Endothelial cell (in vitro differentiated cells): ENCODE measurements around the gene MUC6. TPM values are rescaled to one million over a fixed set of nuclear protein-coding genes. Genes with fewer than 3 reads are reported as not detected.

Experiments
- DNase-seq: peaks from one replicate; pipeline ENCODE4 v3.0.0; 2021; ENCODE audit warnings: low spot score
- H3K27ac Mint-ChIP-seq: one replicate; pipeline ENCODE4 v1.8.0; 2021; ENCODE audit warnings: mixed read lengths, inconsistent platforms; ENCODE audit not compliant: unreplicated experiment
- H3K27me3 Mint-ChIP-seq: one replicate; pipeline ENCODE4 v1.8.0; 2021; ENCODE audit warnings: mild to moderate bottlenecking, moderate library complexity, mixed read lengths, inconsistent platforms; ENCODE audit not compliant: unreplicated experiment
- H3K36me3 Mint-ChIP-seq: one replicate; pipeline ENCODE4 v1.8.0; 2021; ENCODE audit warnings: mild to moderate bottlenecking, low read depth, mixed read lengths, inconsistent platforms; ENCODE audit not compliant: unreplicated experiment
- H3K4me1 Mint-ChIP-seq: one replicate; pipeline ENCODE4 v1.8.0; 2021; ENCODE audit warnings: mild to moderate bottlenecking, mixed read lengths, inconsistent platforms; ENCODE audit not compliant: unreplicated experiment
- H3K4me3 Mint-ChIP-seq: one replicate; pipeline ENCODE4 v1.8.0; 2021; ENCODE audit warnings: mild to moderate bottlenecking, mixed read lengths, inconsistent platforms; ENCODE audit not compliant: unreplicated experiment
- H3K9me3 Mint-ChIP-seq: one replicate; pipeline ENCODE4 v1.8.0; 2021; ENCODE audit warnings: mixed read lengths, inconsistent platforms; ENCODE audit not compliant: unreplicated experiment
- total RNA-seq: library from RNA; stranded (reverse); fragmentation: NEBNext Ultra II Directional; extraction: Animal tissue kit (Norgen Biotek cat#: 25700); gene quantifications from one replicate; pipeline ENCODE4 v1.2.1, GENCODE V29; 2021; ENCODE audit not compliant: unreplicated experiment
- TF ChIP-seq, protein P1 (sequence below): fragments of 200-600 bp; sonication (generic); IDR thresholded peaks from one replicate; pipeline ENCODE4 v1.5.0; 2021; ENCODE audit warnings: antibody characterized with exemption; ENCODE audit not compliant: unreplicated experiment

Gene MUC6
- total RNA-seq, 1 donor from 2014 or later: not detected

DNA sequence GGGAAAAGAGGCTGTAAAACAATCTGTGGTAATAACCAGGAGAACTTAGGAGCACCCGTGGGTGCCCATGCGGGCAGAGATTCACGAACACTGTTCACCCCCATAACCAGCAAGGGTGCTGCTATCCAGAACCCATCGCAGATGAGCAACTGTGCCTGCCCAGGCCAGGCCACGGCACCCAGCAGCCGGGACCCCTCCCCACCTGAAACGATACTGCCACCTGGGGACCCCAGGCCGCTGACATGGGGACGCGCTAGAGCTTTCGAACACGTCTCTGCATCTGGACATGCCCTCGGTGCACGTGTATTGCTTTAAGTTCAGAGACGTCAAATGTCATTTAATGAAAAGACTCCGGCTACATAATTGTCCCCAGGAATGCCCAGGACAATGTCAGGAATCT, 23.9 kb upstream of the MUC6 start:
- no peaks in the 10 kb centered on the region for H3K9me3 Mint-ChIP-seq
- TF ChIP-seq, protein P1, sequence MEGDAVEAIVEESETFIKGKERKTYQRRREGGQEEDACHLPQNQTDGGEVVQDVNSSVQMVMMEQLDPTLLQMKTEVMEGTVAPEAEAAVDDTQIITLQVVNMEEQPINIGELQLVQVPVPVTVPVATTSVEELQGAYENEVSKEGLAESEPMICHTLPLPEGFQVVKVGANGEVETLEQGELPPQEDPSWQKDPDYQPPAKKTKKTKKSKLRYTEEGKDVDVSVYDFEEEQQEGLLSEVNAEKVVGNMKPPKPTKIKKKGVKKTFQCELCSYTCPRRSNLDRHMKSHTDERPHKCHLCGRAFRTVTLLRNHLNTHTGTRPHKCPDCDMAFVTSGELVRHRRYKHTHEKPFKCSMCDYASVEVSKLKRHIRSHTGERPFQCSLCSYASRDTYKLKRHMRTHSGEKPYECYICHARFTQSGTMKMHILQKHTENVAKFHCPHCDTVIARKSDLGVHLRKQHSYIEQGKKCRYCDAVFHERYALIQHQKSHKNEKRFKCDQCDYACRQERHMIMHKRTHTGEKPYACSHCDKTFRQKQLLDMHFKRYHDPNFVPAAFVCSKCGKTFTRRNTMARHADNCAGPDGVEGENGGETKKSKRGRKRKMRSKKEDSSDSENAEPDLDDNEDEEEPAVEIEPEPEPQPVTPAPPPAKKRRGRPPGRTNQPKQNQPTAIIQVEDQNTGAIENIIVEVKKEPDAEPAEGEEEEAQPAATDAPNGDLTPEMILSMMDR: no peak

DNA sequence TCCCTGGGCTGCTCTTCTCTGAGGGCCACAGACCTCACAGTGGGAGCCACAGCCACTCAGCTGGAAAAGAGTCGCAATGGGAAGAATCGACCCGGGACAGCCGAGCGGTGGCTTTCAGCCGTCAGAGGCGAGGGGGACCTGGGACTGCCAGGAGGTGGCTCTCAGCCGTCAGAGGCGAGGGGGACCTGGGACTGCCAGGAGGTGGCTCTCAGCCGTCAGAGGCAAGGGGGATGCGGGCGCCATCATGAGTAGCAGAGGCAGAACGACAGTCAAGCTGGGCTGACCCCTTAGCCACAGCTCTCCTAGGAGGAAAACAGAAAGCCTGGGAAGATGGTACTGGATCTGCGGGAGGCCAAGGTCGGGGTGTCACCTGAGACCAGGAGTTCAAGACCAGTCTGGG, 23.2 kb upstream of the MUC6 start:
- no peak for DNase-seq

More for the DNA sequence above, 23.9 kb upstream of the MUC6 start:
- Mint-ChIP-seq H3K4me3 (no peak overlapping the region), H3K27ac (no peak overlapping the region), H3K4me1 (peaks cover 13% of the 10 kb centered on the region), H3K27me3 (peaks cover 8% of the 10 kb centered on the region), H3K36me3 (no peaks in the 10 kb centered on the region)
- no peak for DNase-seq

DNA sequence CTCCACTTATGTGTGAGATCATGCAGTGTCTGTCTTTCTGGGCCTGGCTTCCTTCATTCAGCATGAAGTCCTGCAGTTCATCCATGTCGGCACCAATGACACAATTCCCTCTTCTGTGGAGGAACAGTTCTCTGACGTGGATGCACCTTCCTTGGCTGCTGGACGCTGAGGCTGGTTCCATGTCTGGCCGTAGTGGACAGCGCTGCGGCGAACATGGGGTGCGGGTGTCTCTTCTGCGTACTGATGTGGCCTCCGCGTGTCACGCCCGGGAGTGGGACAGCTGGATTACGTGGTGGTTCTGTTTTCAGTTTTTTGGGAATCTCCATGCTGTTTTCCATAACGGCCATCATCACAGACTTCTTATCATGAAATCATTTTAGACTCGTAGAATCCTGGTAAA, 21.3 kb upstream of the MUC6 start:
- TF ChIP-seq, protein P1: no peak
- H3K36me3 Mint-ChIP-seq: no peaks in the 10 kb centered on the region
- no peak for DNase-seq
- peaks cover 4% of the 10 kb centered on the region for H3K4me1 Mint-ChIP-seq
- no peak overlapping the region for H3K4me3 Mint-ChIP-seq
- H3K9me3 Mint-ChIP-seq: no peaks in the 10 kb centered on the region
- peaks cover 8% of the 10 kb centered on the region for H3K27me3 Mint-ChIP-seq
- H3K27ac Mint-ChIP-seq: no peak overlapping the region

More for the DNA sequence above, 23.2 kb upstream of the MUC6 start:
- TF ChIP-seq, protein P1: no peak
- no peak overlapping the region for H3K27ac Mint-ChIP-seq
- no peaks in the 10 kb centered on the region for H3K36me3 Mint-ChIP-seq
- H3K9me3 Mint-ChIP-seq: no peaks in the 10 kb centered on the region
- H3K4me1 Mint-ChIP-seq: peaks cover 13% of the 10 kb centered on the region
- H3K4me3 Mint-ChIP-seq: no peak overlapping the region
- H3K27me3 Mint-ChIP-seq: peaks cover 8% of the 10 kb centered on the region

DNA sequence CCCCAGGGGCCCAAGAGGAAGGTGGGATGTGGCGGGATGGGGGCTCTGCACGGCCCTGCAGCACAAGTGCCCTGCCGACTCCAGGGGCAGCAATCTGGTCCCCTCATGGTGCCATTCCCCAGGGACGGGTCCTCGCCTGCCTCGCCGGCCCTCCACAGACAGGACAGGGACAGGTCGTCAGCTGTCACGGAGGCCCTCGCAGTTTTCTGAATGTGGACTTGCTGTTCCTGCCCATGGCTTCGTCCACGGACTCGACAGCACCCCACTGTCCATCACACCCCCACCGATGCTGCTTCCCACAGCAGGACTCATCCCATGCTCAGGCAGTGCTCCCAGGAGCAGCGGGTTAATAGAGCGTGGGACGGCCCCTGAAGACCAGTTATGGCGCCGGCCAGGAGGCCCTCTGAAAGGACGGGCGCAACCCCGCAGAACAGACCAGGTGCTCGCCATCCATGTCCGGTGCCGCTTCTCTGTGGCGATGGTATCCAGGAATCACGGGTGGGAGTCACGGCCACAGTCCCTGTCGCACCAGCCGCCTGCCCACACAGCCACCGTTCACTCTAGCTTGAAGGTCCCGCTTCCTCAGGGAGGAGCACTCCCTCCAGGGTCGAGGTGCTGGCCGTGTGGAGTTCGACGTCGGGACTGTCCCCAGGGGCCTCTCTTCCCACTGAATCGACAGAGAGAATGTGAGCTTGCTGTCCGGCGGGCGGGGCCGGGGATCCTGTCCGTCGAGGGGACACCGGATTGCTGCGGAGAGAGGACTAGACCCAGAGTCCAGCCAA, 19.7 kb upstream of the MUC6 start:
- Mint-ChIP-seq H3K27ac (no peak overlapping the region), H3K27me3 (peaks cover 8% of the 10 kb centered on the region), H3K4me3 (no peak overlapping the region), H3K9me3 (no peaks in the 10 kb centered on the region), H3K4me1 (no peaks in the 10 kb centered on the region), H3K36me3 (no peaks in the 10 kb centered on the region)
- TF ChIP-seq, protein P1: no peak
- DNase-seq: no peak

DNA sequence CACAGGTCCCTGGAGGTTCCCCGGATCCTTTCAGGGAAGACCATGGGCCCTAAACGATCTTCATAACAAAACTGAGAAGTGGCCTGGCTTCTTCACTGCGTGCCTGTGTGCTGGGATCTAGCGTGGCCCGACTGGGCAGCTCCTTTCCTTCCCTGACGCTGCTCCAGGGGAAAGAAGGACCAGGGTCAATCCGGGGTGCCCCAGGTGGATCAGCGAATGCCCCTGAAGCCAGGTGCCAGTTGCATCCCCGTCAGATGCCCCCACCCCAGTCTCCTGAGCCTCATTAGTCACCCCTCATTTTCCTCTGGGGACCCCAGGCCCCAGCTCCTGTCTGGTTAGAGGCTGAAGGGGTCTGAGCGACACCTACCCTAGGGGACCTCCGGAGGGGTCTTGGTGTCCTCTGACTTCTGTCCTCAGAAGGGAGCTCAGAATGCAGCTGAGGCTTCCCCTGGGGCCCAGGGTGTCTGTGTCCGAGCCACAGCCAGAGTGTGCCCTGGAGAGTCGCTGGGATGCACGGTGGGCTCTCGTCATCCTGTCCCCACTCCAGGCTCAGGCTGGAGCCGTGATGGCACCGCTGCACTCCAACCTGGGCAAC, 18.7 kb upstream of the MUC6 start:
- no peak for DNase-seq
- Mint-ChIP-seq H3K36me3 (no peaks in the 10 kb centered on the region), H3K4me1 (no peaks in the 10 kb centered on the region), H3K4me3 (no peak overlapping the region), H3K27me3 (peaks cover 8% of the 10 kb centered on the region), H3K27ac (no peak overlapping the region), H3K9me3 (no peaks in the 10 kb centered on the region)
- TF ChIP-seq, protein P1: no peak
